ENCODE data around the gene ZDBF2. TPM values are rescaled to one million over a fixed set of nuclear protein-coding genes. Genes with fewer than 3 reads are reported as not detected.

ZDBF2 gene
- total and polyA plus RNA-seq, 2 of the 8 experiments (the other 6 are each of a cell fraction or from before 2014, with no cell fraction given), result 1.5 to 17.2 TPM

GRCh38 chr2:206274434-206275311, at the start of gene ZDBF2 (continued):
- TF ChIP-seq CEBPB (IDR thresholded peaks at IDR 0.05; ENCODE audit: low read depth, low read length) (no peak), BCL11A (IDR thresholded peaks at IDR 0.05; ENCODE audit: low read depth in 2 of 2, low read length in 2 of 2) (no peak)

Data from H1 (cell line).